NCI-H2171 treated with DMSO at 0.1 percent for 48 hours (cell line): ENCODE results near the gene DPH1.
A peak's percentile ranks its signal among the peaks of the same experiment; 100 is the strongest.

Experiments used
- DNase-seq: peaks from one replicate; lab custom pipeline; 2025; lab: John Stamatoyannopoulos, UW

The DPH1 gene

GRCh38 chr17:2050300-2051060 lies 20.5 kb downstream of the DPH1 start:
- peak; percentile 70 for DNase-seq

- peak; percentile 27 for DNase-seq
Measured at GRCh38 chr17:2051061-2051932, 21.3 kb downstream of the DPH1 start.

GRCh38 chr17:2051933-2052559 lies 22.1 kb downstream of the DPH1 start:
- DNase-seq = no peak

- peak; percentile 63 for DNase-seq
Measured at GRCh38 chr17:2053380-2054261, 23.7 kb downstream of the DPH1 start.

GRCh38 chr17:2054262-2054511 lies 24.2 kb downstream of the DPH1 start:
- DNase-seq = no peak

GRCh38 chr17:2054512-2055291 lies 24.7 kb downstream of the DPH1 start, which contains the start of gene HIC1:
Gene HIC1 (plus strand): TSS chr17:2055103. CDS start chr17:2056691, 1,588 bp downstream.
- peak; percentile 73 for DNase-seq

GRCh38 chr17:2055292-2056205 lies 25.6 kb downstream of the DPH1 start:
- DNase-seq = no peak

- DNase-seq = no peak
Measured at GRCh38 chr17:2056206-2057174, 26.5 kb downstream of the DPH1 start.

GRCh38 chr17:2057175-2057759 lies 27.3 kb downstream of the DPH1 start:
- DNase-seq = no peak

- DNase-seq = no peak
Measured at GRCh38 chr17:2057760-2058585, 28.0 kb downstream of the DPH1 start.

GRCh38 chr17:2058586-2059546 lies 28.9 kb downstream of the DPH1 start:
- no peak for DNase-seq

GRCh38 chr17:2059547-2060384 lies 29.8 kb downstream of the DPH1 start:
- no peak for DNase-seq

GRCh38 chr17:2060385-2060658 lies 30.4 kb downstream of the DPH1 start:
- DNase-seq = no peak

GRCh38 chr17:2060681-2061440 lies 30.9 kb downstream of the DPH1 start:
- DNase-seq = no peak

- no peak for DNase-seq
Measured at GRCh38 chr17:2061441-2061958, 31.5 kb downstream of the DPH1 start.
